ENCODE measurements around the gene INPP5B. TPM values are rescaled to one million over a fixed set of nuclear protein-coding genes. Genes with fewer than 3 reads are reported as not detected.

Gene INPP5B
- total and polyA plus RNA-seq, 10 of the 15 experiments (the other 5 are each of a cell fraction or from before 2014, with no cell fraction given) = 10.9 to 54.4 (median 26.9) TPM

DNA sequence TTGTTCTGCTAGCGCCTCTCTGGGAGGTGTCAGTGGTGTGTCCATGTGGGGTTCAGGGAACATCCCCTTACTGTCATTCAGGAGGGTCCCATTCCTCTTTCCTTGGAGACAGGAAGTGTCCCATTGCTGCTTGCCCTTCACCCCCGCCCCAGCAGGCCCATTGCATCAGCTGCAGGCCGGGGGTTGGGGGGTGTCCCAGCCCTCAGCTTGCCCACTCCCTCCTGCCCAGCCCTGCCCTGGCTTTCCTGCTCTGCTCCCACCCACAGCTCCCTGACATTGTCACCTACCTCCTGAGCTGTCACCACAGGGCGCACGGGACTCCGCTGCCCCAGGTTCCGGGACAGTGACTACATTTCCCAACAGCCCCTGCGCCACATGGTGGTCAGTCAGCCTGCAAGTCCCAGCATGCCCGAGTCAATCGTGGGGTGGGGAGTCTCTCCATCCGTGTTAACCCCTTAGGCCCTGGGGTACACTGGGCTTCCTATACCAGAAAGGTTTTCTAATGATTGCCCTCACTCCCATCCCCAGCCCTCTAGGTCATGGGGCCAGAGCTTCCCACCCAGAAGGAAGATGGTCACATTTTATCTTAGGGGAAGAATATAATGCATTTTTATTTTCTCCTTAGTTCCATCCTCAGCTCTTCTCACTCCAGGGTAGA, at the start of gene INPP5B (continued):
- TF ChIP-seq BHLHE40 (IDR thresholded peaks at IDR 0.05; ENCODE audit: borderline replicate concordance in 1 of 2, low read depth in 2 of 2, low read length in 1 of 2) (peak; percentile 94 to 97), ASH2L (IDR thresholded peaks at IDR 0.05; ENCODE audit: borderline replicate concordance, low read depth) (no peak), RBBP5 (conservative IDR thresholded peaks at IDR 0.05) (no peak), NFYA (IDR thresholded peaks at IDR 0.05; ENCODE audit: borderline replicate concordance, low read depth, low read length) (no peak), SUZ12 (IDR thresholded peaks at IDR 0.05; ENCODE audit: unreplicated experiment) (no peak), IRF4 (IDR thresholded peaks at IDR 0.05; ENCODE audit: low read depth, low read length) (0 out of 2 replicates have a peak, but pooled peaks have one; percentile 10), SMAD5 (IDR thresholded peaks at IDR 0.05; ENCODE audit: low read depth) (no peak), FOXM1 (IDR thresholded peaks at IDR 0.05; ENCODE audit: low read depth, low read length) (no peak), IKZF1 (conservative IDR thresholded peaks at IDR 0.05) (peak; percentile 89), HCFC1 (IDR thresholded peaks at IDR 0.05; ENCODE audit: low read length) (peak; percentile 93), POLR2AphosphoS5 (IDR thresholded peaks at IDR 0.05; ENCODE audit: low read length) (no peak; the same call in 1 of the 2 replicates), GABPA (IDR thresholded peaks at IDR 0.05; ENCODE audit: low read depth) (no peak), NR2C2 (IDR thresholded peaks at IDR 0.05; ENCODE audit: borderline replicate concordance, control insufficient read depth, insufficient read length, low read depth) (no peak), SREBF2 (IDR thresholded peaks at IDR 0.05; ENCODE audit: low read length) (no peak), FOS (IDR thresholded peaks at IDR 0.05; ENCODE audit: borderline replicate concordance, extremely low read depth, insufficient read length) (no peak)
- TF ChIP-seq, protein P1, sequence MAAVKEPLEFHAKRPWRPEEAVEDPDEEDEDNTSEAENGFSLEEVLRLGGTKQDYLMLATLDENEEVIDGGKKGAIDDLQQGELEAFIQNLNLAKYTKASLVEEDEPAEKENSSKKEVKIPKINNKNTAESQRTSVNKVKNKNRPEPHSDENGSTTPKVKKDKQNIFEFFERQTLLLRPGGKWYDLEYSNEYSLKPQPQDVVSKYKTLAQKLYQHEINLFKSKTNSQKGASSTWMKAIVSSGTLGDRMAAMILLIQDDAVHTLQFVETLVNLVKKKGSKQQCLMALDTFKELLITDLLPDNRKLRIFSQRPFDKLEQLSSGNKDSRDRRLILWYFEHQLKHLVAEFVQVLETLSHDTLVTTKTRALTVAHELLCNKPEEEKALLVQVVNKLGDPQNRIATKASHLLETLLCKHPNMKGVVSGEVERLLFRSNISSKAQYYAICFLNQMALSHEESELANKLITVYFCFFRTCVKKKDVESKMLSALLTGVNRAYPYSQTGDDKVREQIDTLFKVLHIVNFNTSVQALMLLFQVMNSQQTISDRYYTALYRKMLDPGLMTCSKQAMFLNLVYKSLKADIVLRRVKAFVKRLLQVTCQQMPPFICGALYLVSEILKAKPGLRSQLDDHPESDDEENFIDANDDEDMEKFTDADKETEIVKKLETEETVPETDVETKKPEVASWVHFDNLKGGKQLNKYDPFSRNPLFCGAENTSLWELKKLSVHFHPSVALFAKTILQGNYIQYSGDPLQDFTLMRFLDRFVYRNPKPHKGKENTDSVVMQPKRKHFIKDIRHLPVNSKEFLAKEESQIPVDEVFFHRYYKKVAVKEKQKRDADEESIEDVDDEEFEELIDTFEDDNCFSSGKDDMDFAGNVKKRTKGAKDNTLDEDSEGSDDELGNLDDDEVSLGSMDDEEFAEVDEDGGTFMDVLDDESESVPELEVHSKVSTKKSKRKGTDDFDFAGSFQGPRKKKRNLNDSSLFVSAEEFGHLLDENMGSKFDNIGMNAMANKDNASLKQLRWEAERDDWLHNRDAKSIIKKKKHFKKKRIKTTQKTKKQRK (IDR thresholded peaks at IDR 0.05; ENCODE audit: low read depth, low read length) = no peak
- TF ChIP-seq, protein P2, sequence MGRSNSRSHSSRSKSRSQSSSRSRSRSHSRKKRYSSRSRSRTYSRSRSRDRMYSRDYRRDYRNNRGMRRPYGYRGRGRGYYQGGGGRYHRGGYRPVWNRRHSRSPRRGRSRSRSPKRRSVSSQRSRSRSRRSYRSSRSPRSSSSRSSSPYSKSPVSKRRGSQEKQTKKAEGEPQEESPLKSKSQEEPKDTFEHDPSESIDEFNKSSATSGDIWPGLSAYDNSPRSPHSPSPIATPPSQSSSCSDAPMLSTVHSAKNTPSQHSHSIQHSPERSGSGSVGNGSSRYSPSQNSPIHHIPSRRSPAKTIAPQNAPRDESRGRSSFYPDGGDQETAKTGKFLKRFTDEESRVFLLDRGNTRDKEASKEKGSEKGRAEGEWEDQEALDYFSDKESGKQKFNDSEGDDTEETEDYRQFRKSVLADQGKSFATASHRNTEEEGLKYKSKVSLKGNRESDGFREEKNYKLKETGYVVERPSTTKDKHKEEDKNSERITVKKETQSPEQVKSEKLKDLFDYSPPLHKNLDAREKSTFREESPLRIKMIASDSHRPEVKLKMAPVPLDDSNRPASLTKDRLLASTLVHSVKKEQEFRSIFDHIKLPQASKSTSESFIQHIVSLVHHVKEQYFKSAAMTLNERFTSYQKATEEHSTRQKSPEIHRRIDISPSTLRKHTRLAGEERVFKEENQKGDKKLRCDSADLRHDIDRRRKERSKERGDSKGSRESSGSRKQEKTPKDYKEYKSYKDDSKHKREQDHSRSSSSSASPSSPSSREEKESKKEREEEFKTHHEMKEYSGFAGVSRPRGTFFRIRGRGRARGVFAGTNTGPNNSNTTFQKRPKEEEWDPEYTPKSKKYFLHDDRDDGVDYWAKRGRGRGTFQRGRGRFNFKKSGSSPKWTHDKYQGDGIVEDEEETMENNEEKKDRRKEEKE (IDR thresholded peaks at IDR 0.05) = no peak
- TF ChIP-seq, protein P3, sequence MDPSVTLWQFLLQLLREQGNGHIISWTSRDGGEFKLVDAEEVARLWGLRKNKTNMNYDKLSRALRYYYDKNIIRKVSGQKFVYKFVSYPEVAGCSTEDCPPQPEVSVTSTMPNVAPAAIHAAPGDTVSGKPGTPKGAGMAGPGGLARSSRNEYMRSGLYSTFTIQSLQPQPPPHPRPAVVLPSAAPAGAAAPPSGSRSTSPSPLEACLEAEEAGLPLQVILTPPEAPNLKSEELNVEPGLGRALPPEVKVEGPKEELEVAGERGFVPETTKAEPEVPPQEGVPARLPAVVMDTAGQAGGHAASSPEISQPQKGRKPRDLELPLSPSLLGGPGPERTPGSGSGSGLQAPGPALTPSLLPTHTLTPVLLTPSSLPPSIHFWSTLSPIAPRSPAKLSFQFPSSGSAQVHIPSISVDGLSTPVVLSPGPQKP (IDR thresholded peaks at IDR 0.05; ENCODE audit: low read depth, low read length) = no peak
- TF ChIP-seq, protein P4, sequence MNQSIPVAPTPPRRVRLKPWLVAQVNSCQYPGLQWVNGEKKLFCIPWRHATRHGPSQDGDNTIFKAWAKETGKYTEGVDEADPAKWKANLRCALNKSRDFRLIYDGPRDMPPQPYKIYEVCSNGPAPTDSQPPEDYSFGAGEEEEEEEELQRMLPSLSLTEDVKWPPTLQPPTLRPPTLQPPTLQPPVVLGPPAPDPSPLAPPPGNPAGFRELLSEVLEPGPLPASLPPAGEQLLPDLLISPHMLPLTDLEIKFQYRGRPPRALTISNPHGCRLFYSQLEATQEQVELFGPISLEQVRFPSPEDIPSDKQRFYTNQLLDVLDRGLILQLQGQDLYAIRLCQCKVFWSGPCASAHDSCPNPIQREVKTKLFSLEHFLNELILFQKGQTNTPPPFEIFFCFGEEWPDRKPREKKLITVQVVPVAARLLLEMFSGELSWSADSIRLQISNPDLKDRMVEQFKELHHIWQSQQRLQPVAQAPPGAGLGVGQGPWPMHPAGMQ (IDR thresholded peaks at IDR 0.05; ENCODE audit: borderline replicate concordance) = no peak
